ENCODE results near the gene RENBP. TPM values are rescaled to one million over a fixed set of nuclear protein-coding genes. Genes with fewer than 3 reads are reported as not detected.

RENBP gene
- total and polyA plus RNA-seq, 2 of the 13 experiments (the other 11 are each of a cell fraction or from before 2014, with no cell fraction given) = 1.4 to 2.6 TPM

DNA sequence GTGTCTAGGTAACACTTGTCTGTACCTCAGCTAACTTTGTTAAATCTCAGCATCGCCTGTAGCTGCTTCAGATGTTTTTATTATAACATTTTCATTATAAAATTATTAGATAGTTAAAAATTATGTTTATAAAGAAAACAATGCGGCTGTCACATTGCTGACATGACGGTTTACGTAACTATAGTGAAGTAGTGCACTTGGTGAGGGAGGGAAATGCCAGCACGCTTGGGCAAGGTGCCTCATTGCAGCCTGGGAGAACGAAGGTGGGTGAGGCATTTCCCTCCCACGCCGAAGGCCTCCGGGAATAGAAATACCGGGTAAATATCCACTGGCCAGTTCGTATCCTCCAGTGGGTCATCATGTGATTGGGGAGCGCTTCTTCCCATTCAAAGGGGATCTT is 44.0 kb upstream of the RENBP start:
- H3K4me2 ChIP-seq (ENCODE audit: low read depth, low read length) = no peak overlapping the region
- intact Hi-C loops (cut with micrococcal nuclease; ENCODE audit: unreplicated experiment) = no loop called here
- no peak for ATAC-seq
- peaks cover 43% of the 10 kb centered on the region for H3K4me1 ChIP-seq (ENCODE audit: insufficient read depth, low read length)
- TF ChIP-seq MAFF (IDR thresholded peaks at IDR 0.05; ENCODE audit: low read depth, low read length) (peak; percentile 61), BRCA1 (CRISPR knock-in tag; IDR thresholded peaks at IDR 0.05) (no peak), MAFK (conservative IDR thresholded peaks at IDR 0.05 in 1 of 2, IDR thresholded peaks at IDR 0.05 in 1 of 2; ENCODE audit: low read length in 2 of 2) (peak; percentile 65 to 76)
- POLR2A ChIA-PET = interaction anchor here (1.0 to 1.9 kb wide), 3 partner anchors 14 to 32 kb away, joined by 3 to 5 read pairs (median 3); no protein-coding TSS in a partner anchor
- in situ Hi-C loops (cut with HindIII; ENCODE audit: extremely low pct_ligation_motif_present, low pct_unique_long_range_greater_than_20kb) = no loop called here
- H3K4me3 ChIP-seq (replicated peaks in 1 of 3; ENCODE audit: insufficient read depth in 1 of 3, low read depth in 2 of 3, low read length in 3 of 3) = no peak overlapping the region
- WGBS (ENCODE audit: low lambda C conversion rate) = 84% methylated on average over 9 of the region's 12 CpGs
- H2AFZ ChIP-seq (ENCODE audit: low read length) = no peak overlapping the region
- no peak for DNase-seq (ENCODE audit: low spot score)
- CTCF ChIA-PET (ENCODE audit: low intra/inter-chr PET ratio, low total read pairs) = no interaction called here
- H3K79me2 ChIP-seq (ENCODE audit: insufficient read depth, low read length) = no peaks in the 10 kb centered on the region
- H3K9me3 ChIP-seq (ENCODE audit: low read length) = no peaks in the 10 kb centered on the region
- no peaks in the 10 kb centered on the region for H3K36me3 ChIP-seq (replicated peaks in 1 of 2; ENCODE audit: control insufficient read depth in 1 of 2, insufficient read depth in 2 of 2, low read length in 2 of 2)
- no peaks in the 10 kb centered on the region for H3K27me3 ChIP-seq (ENCODE audit: control insufficient read depth in 1 of 2, insufficient read depth in 2 of 2, low read length in 2 of 2)
- H4K20me1 ChIP-seq (ENCODE audit: insufficient read depth, low read length) = no peaks in the 10 kb centered on the region
- no peak for FAIRE-seq
- H3K9ac ChIP-seq (ENCODE audit: insufficient read depth, low read depth, low read length) = no peak overlapping the region
- no TSS peak for BruUV-seq (replicated peaks)
- no peak overlapping the region for H3K27ac ChIP-seq (ENCODE audit: extremely low read length, insufficient read depth, low read length)

DNA sequence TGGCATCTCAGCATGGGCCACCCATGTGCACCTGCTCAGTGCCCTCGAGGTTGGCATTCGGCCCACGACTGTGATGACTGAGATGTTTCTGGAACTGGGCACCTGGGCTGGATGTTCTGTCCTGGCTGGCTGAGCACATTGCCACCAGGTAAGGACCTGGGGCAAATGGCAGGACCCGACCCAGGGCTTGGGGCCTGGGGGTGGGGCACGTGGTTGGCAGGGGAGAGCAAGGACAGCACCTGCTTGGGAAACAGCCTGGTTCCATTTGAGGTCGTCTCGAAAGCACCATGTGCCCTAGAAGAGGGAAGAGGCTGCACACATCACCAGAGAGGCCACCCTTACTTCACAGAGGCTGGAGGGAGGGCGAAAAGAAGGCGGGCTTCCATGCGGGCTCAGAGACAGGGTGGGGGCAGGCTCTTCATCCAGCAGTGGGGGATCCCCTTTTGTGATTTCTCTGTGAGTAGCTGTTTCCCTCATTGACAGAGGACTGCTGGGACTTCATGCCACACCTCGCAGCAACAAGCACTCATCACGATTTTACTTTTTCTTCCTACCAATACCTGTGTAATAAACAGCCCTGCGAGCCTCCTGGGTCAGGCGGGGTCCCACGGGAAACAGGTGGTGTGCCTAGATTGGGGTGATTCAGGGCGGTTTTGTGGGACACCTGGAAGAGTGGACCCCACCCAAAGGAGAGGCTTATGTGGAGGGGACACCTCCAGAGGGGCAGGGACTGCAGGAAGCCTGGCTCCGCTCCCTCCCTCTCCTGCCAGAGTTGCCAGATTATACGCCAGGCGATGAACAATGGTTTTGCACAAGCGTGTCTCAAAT is 40.1 kb upstream of the RENBP start:
- ATAC-seq = no peak
- POLR2A ChIA-PET = interaction anchor here (1.4 kb wide), 1 partner anchor 10 kb away, joined by 4 read pairs; no protein-coding TSS in a partner anchor
- BruUV-seq (replicated peaks) = no TSS peak
- FAIRE-seq = no peak
- Histone ChIP-seq H3K9me3 (ENCODE audit: low read length) (no peaks in the 10 kb centered on the region), H3K79me2 (ENCODE audit: insufficient read depth, low read length) (no peaks in the 10 kb centered on the region), H2AFZ (ENCODE audit: low read length) (no peak overlapping the region), H3K4me1 (ENCODE audit: insufficient read depth, low read length) (peaks cover 20% of the 10 kb centered on the region), H3K27me3 (ENCODE audit: control insufficient read depth in 1 of 2, insufficient read depth in 2 of 2, low read length in 2 of 2) (no peaks in the 10 kb centered on the region), H3K27ac (ENCODE audit: extremely low read length, insufficient read depth, low read length) (no peak overlapping the region), H3K9ac (ENCODE audit: insufficient read depth, low read depth, low read length) (no peak overlapping the region), H3K36me3 (replicated peaks in 1 of 2; ENCODE audit: control insufficient read depth in 1 of 2, insufficient read depth in 2 of 2, low read length in 2 of 2) (no peaks in the 10 kb centered on the region), H4K20me1 (ENCODE audit: insufficient read depth, low read length) (no peaks in the 10 kb centered on the region), H3K4me2 (ENCODE audit: low read depth, low read length) (no peak overlapping the region), H3K4me3 (replicated peaks in 1 of 3; ENCODE audit: insufficient read depth in 1 of 3, low read depth in 2 of 3, low read length in 3 of 3) (no peak overlapping the region)
- CTCF ChIA-PET (ENCODE audit: low intra/inter-chr PET ratio, low total read pairs) = no interaction called here
- no peak for DNase-seq (ENCODE audit: low spot score)
- intact Hi-C loops (cut with micrococcal nuclease; ENCODE audit: unreplicated experiment) (no loop called here), in situ Hi-C loops (cut with HindIII; ENCODE audit: extremely low pct_ligation_motif_present, low pct_unique_long_range_greater_than_20kb) (no loop called here)
- TF ChIP-seq POLR2AphosphoS2 (IDR thresholded peaks at IDR 0.05; ENCODE audit: low read depth, low read length) (no peak), SRY (CRISPR knock-in tag; IDR thresholded peaks at IDR 0.05) (no peak), SMAD3 (CRISPR knock-in tag; IDR thresholded peaks at IDR 0.05) (no peak), SALL1 (CRISPR knock-in tag; IDR thresholded peaks at IDR 0.05) (no peak), HNRNPL (IDR thresholded peaks at IDR 0.05; ENCODE audit: low read depth, low read length) (no peak), CENPX (CRISPR knock-in tag; IDR thresholded peaks at IDR 0.05) (no peak), GABPB1 (CRISPR knock-in tag; IDR thresholded peaks at IDR 0.05) (no peak), NFIC (IDR thresholded peaks at IDR 0.05; ENCODE audit: low read length) (no peak)
- TF ChIP-seq, protein P1, sequence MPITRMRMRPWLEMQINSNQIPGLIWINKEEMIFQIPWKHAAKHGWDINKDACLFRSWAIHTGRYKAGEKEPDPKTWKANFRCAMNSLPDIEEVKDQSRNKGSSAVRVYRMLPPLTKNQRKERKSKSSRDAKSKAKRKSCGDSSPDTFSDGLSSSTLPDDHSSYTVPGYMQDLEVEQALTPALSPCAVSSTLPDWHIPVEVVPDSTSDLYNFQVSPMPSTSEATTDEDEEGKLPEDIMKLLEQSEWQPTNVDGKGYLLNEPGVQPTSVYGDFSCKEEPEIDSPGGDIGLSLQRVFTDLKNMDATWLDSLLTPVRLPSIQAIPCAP (CRISPR knock-in tag; IDR thresholded peaks at IDR 0.05; ENCODE audit: low read depth) = no peak
- TF ChIP-seq, protein P2, sequence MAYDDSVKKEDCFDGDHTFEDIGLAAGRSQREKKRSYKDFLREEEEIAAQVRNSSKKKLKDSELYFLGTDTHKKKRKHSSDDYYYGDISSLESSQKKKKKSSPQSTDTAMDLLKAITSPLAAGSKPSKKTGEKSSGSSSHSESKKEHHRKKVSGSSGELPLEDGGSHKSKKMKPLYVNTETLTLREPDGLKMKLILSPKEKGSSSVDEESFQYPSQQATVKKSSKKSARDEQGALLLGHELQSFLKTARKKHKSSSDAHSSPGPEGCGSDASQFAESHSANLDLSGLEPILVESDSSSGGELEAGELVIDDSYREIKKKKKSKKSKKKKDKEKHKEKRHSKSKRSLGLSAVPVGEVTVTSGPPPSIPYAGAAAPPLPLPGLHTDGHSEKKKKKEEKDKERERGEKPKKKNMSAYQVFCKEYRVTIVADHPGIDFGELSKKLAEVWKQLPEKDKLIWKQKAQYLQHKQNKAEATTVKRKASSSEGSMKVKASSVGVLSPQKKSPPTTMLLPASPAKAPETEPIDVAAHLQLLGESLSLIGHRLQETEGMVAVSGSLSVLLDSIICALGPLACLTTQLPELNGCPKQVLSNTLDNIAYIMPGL (CRISPR knock-in tag; IDR thresholded peaks at IDR 0.05; ENCODE audit: borderline replicate concordance in 1 of 2, low read depth in 1 of 2) = no peak
- TF ChIP-seq, protein P3, sequence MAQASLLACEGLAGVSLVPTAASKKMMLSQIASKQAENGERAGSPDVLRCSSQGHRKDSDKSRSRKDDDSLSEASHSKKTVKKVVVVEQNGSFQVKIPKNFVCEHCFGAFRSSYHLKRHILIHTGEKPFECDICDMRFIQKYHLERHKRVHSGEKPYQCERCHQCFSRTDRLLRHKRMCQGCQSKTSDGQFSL (CRISPR knock-in tag; IDR thresholded peaks at IDR 0.05) = no peak
- WGBS (ENCODE audit: low lambda C conversion rate) = 96% methylated on average over 5 of the region's 20 CpGs

Data from HepG2 (cell line).